Posterior cingulate gyrus (tissue), 11 donors: ENCODE data around the gene CDSN.
A peak's percentile ranks its signal among the peaks of the same experiment; 100 is the strongest.

Experiments used
- DNase-seq, 10 donors: peaks; one replicate each; pipeline versions ENCODE4 v3.0.0 to v3.0.0-alpha.2; 2020 to 2021; ENCODE audit warnings: mixed read lengths in 3 of 10
- intact Hi-C: fragments of 100-400 bp; cut with DNase I; formaldehyde crosslinking; loops from one replicate; pipeline ENCODE4 v1.15.1; 2023

CDSN gene

GRCh38 chr6:31121131-31121790 is 1.0 kb upstream of the CDSN start:
- peak in 2 of 10 donors; percentile 60 to 65 for DNase-seq
- intact Hi-C loops: no loop called here

DNA sequence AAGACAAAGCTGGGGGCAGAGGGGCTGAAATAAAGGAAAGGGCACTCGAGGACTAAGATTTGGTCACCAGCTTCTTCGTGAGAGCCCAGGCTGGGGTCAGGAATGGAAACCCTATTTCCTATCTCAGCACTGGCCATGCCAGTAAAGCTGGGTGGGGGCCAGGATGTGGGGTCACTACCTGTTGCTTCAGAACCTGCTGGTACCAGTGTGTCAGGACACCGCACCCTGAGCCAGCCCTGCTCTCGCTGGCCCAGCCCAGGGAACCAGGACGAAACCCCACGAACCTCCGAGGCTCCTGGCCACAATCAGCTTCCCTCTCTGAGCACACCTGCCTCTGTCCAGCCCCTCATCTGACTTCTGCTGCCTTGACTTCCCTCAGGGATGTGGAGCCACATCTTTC is 2.1 kb downstream of the CDSN start:
- intact Hi-C loops: no loop called here
- peak in 2 of 10 donors; percentile 43 to 76 for DNase-seq

DNA sequence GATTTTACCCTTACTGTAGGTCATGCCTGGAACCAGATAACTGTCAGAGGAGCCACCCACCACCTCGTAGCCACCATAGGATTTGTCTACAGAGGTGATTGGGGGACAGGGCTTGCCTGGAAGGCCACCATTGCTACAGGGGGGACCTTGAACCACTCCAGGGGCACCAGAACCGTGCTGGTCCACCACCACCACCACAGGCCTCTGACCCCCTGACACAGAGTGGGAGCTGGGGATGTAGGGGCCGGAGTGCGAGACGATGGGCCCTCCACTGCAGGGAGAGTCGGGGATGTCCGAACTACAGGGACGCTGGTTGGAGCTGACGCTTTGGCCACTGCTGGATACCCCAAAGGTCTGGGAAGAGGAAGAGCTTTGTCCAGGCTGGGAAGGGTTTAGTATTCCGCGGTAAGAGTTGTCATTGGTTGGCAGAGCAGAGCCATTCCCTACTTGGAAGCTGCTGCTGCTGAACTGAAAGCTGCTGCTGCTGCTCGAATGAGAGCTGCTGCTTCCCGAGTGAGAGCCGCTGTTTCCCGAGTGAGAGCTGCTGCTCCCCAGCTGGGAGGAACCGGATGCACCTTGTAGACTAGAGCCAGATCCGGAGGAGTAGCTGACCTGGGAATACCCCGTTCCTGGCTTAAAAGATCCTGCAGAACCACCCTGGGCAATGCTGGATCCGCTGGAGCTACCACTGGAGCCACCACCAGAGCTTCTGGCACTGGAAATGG is 3.4 kb downstream of the CDSN start:
- intact Hi-C loops: no loop called here
- peak in 5 of 10 donors; percentile 18 to 79 (median 36) for DNase-seq

- peak in 2 of 10 donors; percentile 49 to 74 for DNase-seq
- intact Hi-C loops: no loop called here
Measured at GRCh38 chr6:31115941-31116560, 4.2 kb downstream of the CDSN start.

DNA sequence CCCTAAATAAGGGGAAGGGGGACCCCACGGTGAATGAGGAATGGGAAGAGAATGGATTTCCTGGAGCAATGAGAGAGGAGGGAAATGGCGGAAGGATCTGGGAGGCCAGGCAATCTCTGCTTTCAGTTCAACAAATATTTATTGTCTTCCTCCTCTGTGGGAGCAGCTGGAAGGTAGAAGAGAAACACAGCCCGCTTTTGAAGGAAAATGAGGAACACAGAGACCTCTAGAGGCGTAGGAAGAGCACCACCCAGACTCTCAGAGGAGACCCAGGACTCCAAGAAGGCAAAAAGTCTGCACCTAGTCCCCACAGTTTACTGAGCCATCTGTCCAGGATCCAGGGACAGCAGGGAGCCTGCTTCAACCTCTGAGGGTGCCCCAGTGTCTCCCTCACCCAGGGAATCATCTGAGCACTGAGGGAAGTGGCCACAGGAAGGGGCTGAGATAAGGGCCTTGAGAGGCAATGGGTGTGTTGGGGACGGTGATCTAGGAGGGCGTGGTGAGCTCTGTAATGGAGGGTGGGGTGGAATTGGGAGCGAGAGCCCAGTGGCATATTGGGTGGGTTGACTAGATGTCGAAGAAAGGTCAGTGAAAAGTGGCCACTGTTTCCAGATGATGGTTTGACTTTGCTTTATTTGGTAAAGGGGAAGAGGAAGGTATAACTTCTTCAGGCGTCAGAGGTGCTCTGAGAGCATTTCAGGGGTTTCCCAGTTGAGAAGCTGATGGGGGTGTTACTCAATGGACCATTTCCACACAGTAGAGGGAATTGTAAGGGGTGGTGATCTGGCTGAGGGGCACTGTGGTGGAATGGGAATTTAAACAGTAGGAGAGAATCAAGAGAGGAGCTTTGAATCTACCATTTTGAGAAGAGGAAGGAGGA is 5.0 kb downstream of the CDSN start:
- peak in 2 of 10 donors; percentile 36 to 40 for DNase-seq
- intact Hi-C loops: no loop called here

DNA sequence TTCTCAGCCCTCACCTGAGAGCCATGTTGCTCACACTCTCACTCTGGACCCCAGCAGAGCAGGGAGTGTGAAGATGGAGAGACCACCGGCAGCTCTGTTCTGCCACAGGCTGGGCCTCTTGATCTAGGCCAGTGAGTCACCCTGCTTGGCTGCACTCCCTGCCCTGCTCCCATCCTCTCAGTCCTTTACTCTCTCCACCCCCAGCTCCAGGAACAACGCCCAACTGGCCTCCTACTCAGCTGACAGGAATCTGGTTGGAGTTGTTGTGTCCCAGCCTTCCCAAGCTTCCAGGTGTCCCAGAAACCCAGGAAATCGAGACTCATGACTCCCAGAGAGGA is 5.7 kb downstream of the CDSN start, which contains the start of gene PSORS1C1:
Gene PSORS1C1, plus strand, starts transcription at position 260 of the 338 bp plus-strand sequence. CDS start 14,833 bp downstream, outside the sequence.
- peak in 9 of 10 donors; percentile 42 to 95 (median 61) for DNase-seq
- intact Hi-C loops: no loop called here

GRCh38 chr6:31113861-31114540 is 6.2 kb downstream of the CDSN start:
- DNase-seq: peak in 2 of 10 donors; percentile 59 to 86
- intact Hi-C loops: no loop called here

DNA sequence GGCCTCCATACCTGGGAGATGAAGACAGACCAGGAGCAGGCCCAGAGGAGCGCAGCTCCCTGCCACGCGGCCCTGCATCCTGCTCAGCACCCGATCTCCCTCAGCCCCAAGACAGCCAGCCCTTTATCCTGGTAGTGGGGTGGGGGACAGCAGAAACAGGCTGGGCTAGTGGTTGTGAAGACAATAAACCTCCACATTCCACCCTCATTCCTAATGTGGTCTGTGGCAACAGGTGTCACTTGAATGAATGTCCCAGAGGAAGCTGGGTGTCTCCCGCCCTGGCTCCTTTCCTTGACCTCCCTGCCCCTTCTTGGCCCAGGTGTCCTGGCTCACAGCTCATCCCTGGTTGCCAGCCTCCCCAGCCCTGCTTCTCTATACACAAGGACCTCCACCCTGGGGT is 7.8 kb downstream of the CDSN start, which contains the start of gene C6orf15:
Gene C6orf15, minus strand, starts transcription at position 98 of the 400 bp plus-strand sequence. Its CDS starts 20 bp downstream, at position 78.
- peak in 2 of 10 donors; percentile 41 to 47 for DNase-seq
- intact Hi-C loops: no loop called here

DNA sequence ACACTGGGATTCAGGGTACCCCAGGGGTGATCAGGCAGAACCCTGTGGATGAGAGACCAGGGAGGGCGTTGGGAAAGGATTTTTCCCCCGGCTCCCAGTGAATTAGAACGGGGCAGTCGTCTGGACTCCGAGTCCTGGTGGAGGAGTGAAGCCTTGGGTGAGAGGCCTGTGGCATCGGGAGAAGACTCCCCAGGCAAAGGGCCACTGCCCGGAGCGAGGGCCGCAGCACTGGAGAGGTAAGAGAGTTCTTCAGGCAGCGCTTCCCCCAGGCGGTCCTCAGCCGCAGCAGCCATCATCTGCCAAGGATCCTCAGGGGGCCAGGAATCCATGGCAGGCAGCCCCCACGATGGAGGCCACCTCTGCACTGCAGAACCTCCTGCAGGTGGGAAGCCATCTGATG is 8.5 kb downstream of the CDSN start:
- intact Hi-C loops: no loop called here
- DNase-seq: peak in 2 of 10 donors; percentile 49 to 79

DNA sequence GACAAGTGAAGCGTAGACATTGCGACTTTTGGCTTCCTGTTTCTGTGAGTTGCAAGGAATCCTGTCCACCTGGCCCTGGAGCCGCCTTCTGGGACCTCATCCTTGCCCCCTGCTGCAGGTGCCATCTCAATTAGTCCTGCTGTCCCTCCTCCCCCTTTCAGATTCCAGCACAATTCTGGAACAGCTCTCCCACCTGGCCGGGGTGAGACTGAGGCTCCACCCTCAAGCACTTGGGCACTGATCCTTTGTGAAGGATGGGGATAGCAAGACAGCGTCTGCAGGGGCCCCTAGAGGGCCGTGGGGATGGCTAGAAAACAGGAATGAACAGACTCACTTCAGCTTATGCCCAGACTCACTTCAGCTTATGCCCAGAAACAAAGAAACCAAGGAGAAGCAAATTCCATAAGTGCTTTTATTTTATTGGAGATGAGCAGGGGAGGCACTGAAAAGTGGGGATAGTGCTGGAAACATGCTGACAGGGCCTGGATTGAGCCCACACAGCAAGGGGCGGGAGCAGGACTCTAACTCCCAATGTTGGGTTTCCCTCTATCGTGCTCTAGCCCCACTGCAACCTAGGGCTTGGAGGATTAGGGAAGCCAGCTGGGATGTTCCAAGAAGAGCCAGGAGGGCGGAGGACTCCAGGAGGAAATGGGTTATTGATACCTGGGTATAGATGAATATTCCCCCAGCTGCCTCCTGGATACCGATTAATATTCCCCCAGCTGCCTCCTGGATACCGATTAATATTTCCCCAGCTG is 9.2 kb downstream of the CDSN start:
- peak in 2 of 10 donors; percentile 30 to 53 for DNase-seq
- intact Hi-C loops: no loop called here

DNA sequence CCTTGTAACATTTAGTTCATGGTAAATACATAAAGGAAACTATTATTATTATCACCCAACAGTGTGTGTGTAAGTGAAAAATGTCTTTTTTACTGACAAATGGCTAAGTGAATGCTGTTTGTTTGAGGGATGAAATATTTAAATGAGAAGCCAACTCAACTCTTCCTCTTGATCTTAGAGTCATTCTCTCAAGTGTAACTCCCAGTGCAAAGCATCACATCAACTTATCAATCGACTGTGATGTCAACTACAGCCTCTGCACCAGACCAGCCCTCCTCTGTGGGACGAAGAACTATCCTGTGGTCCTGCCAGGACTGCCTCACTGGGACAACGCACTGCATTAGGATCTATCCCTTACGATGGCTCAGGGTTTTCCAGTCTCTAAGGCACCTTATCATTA is 13.2 kb downstream of the CDSN start:
- no peak for DNase-seq
- intact Hi-C loops: no loop called here

DNA sequence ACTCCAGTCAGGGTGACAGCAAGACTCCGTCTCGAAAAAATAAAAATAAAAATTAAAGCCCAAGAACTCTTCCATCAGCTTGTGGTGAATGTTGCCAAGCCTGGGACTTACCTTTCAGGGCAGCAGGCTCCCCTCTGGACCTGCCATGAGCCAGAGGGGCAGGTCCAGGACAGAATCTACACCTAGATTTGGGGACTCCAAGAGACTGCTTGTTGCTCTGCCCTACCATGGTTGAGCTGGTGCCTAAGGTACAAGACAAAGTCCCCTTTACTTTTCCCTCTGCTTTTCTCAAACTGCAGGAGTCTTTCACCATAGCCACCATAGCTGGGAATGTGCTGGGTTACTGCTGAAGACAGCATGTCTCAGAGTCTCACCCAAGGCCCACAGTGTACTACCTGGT is 17.1 kb downstream of the CDSN start:
- DNase-seq: peak in 1 of 10 donors; percentile 34
- intact Hi-C loops: no loop called here

GRCh38 chr6:31098449-31098938 is 21.8 kb downstream of the CDSN start:
- DNase-seq: no peak
- intact Hi-C loops: no loop called here

DNA sequence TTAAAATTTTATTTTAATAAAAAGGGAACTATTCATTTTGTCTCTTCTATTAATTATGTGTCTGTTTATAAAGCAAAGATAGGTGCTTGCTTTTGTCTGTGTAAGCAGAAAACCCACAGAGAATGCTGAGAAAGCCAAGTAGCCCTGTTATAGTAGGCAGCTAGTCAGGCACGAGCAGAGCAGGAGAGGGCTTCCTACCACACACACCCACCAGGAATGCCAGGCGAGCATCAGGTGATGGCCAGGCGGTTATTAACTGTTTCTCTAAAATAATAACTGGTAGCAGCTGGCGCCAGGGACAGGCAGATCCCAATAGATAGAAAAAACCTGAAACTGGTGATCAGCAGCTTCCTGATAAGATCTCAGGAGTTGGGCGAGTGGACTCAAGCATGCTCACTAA is 23.6 kb downstream of the CDSN start:
- intact Hi-C loops: no loop called here
- DNase-seq: peak in 1 of 10 donors; percentile 22

DNA sequence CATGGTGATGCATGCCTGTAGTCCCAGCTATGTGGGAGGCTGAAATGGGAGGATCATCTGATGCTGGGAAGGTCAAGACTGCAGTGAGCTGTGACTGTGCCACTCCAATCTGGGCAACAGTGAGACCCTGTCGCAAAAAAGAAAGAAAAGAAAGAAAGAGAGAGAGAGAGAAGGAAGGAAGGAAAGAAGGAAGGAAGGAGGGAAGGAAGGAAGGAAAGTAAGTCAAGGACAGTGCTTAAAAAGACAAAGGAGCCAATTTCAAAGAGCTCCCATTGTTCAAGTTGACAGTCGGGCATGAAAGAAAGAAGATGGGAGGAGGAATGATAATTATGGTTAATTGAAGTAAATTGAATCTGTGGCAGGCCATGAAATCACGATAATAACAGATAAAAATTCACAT is 24.0 kb downstream of the CDSN start:
- intact Hi-C loops: no loop called here

DNA sequence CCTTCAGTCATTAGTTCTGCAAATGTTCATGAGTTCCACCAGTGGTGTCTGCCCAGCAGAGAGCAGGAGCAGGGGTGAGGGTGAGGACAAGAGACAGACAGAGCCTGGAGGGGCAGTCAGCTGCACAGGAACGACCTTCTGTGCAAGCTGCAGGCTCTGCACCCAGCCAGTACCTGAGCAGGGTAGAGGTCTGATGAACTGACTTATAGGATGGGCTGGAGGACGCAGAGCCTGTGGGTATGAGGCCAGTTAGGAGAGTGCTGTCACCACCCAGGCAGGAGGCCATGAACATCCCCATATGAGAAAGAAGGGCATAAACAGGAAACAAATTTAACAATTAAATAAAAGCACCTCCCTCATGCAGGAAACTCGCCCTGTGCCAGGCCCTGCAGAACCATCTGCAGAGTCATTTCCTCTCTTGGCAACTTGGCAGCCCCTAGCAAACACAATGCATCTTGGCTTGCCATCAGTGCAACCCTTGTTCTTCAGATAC is 25.8 kb downstream of the CDSN start:
- no peak for DNase-seq
- intact Hi-C loops: no loop called here

More for the DNA sequence above, 24.0 kb downstream of the CDSN start:
- DNase-seq: no peak

DNA sequence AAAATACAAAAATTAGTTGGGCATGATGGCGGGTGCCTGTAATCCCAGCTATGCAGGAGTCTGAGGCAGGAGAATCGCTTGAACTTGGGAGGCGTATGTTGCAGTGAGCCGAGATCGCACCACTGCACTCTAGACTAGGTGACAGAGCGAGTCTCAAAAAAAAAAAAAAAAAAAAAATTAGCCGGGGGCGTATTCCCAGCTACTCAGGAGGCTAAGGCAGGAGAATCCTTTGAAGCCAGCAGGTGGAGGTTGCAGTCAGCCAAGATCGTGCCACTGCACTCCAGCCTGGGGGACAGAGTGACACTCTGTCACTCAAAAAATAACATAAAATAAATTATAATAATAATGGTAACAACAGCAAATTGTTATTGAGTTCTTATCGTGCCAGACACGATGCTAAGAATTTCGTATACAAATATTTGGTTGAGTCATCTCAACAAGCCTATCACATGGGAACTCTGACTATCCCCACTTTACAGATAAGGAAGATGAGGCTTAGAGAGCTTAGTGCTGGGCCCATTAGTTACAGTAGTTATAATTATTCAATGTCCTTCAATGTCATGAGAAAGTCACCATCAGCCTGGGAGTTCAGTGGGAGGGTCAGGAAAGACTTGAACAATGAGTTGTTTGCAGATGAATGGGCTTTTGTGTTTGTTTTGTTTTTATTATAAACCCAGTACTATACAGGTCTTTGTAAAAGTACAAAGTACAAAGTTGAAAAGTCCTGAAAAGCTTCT is 27.3 kb downstream of the CDSN start:
- intact Hi-C loops: no loop called here
- DNase-seq: no peak

GRCh38 chr6:31092238-31092637 is 28.0 kb downstream of the CDSN start:
- intact Hi-C loops: no loop called here
- DNase-seq: no peak
